BLaER1 (cell line): ENCODE results near the gene MTIF3.

Experiments
- H3K27ac ChIP-seq: shearing (Covaris generic); formaldehyde crosslinking; 2 replicates; pipeline ENCODE4 v1.8.1; 2022
- H3K27me3 ChIP-seq: shearing (Covaris generic); formaldehyde crosslinking; 2 replicates; pipeline ENCODE4 v1.8.1; 2022
- H3K36me3 ChIP-seq: shearing (Covaris generic); formaldehyde crosslinking; 2 replicates; pipeline ENCODE4 v1.8.1; 2022
- H3K4me1 ChIP-seq: shearing (Covaris generic); formaldehyde crosslinking; 2 replicates; pipeline ENCODE4 v1.8.1; 2022
- H3K4me2 ChIP-seq: shearing (Covaris generic); formaldehyde crosslinking; 2 replicates; pipeline ENCODE4 v1.8.1; 2022
- H3K4me3 ChIP-seq: shearing (Covaris generic); formaldehyde crosslinking; 2 replicates; pipeline ENCODE4 v1.8.1; 2022
- H3K9ac ChIP-seq: shearing (Covaris generic); formaldehyde crosslinking; 2 replicates; pipeline ENCODE4 v1.8.1; 2022
- H3K9me3 ChIP-seq: shearing (Covaris generic); formaldehyde crosslinking; 2 replicates; pipeline ENCODE4 v1.8.1; 2022
- H4K20me1 ChIP-seq: shearing (Covaris generic); formaldehyde crosslinking; 2 replicates; pipeline ENCODE4 v1.8.1; 2022
- Cebpa-rat ChIP-seq: shearing (Covaris generic); IDR thresholded peaks from 2 replicates; pipeline ENCODE4 v1.8.1; 2022

The MTIF3 gene, protein sequence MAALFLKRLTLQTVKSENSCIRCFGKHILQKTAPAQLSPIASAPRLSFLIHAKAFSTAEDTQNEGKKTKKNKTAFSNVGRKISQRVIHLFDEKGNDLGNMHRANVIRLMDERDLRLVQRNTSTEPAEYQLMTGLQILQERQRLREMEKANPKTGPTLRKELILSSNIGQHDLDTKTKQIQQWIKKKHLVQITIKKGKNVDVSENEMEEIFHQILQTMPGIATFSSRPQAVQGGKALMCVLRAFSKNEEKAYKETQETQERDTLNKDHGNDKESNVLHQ

DNA sequence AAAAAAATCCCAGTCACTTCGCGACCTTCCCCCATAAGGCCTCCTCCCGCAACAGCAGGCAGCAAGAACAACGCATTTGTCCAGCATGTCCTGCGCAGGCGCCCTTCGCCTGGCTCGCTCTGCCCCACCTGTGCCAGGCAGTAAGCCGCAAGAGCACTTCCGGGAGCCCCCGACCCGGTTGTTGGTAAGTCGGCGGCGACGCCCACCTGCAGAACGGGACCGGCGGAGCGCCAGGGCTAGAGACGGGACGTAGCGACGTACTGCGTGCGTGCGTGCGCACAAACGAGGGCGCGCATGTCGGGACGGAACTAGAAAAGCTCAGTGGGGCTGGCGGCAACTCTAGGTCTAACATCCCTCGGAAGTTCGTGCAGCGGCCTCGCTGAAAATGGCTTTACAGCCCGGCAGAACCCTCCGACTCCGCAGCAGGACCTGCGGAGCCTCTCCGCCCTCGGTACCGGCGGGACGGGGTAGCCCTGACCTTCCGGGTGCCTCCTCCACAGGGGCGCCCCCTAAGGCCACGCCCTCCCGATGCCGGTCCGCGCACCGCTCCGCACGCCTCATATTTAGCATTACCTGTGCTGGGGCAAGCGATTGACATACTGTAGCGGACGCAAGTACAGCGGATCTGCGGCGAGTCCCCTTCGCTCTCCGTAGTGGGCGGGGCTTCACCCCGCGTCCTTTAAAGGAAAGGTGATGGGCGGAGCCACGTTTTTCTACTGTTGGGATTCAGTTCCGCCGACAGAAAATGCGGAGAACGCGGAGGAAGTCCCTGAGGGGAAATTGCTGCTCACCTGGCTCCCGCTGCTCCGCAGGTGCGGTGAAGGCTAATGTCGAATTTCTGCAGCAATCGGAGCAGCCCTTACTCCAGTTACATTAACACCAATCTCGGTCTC lies at the start of gene MTIF3:
TSS of gene MTIF3 (minus strand) at position 629 of the 893 bp plus-strand sequence. CDS start 10,116 bp downstream, outside the sequence.
- no peaks in the 10 kb centered on the region for H3K9me3 ChIP-seq
- H3K27ac ChIP-seq: peak within 1 kb of the TSS; percentile 97
- H3K36me3 ChIP-seq: no peaks in the 10 kb centered on the region
- peak within 1 kb of the TSS; percentile 88 for H3K4me2 ChIP-seq
- H3K27me3 ChIP-seq: no peaks in the 10 kb centered on the region
- peak within 1 kb of the TSS; percentile 82 for H3K4me3 ChIP-seq
- H3K4me1 ChIP-seq: peaks cover 61% of the 10 kb centered on the region
- TF ChIP-seq Cebpa-rat: no peak
- peak within 1 kb of the TSS; percentile 91 for H3K9ac ChIP-seq
- H4K20me1 ChIP-seq: no peaks in the 10 kb centered on the region

DNA sequence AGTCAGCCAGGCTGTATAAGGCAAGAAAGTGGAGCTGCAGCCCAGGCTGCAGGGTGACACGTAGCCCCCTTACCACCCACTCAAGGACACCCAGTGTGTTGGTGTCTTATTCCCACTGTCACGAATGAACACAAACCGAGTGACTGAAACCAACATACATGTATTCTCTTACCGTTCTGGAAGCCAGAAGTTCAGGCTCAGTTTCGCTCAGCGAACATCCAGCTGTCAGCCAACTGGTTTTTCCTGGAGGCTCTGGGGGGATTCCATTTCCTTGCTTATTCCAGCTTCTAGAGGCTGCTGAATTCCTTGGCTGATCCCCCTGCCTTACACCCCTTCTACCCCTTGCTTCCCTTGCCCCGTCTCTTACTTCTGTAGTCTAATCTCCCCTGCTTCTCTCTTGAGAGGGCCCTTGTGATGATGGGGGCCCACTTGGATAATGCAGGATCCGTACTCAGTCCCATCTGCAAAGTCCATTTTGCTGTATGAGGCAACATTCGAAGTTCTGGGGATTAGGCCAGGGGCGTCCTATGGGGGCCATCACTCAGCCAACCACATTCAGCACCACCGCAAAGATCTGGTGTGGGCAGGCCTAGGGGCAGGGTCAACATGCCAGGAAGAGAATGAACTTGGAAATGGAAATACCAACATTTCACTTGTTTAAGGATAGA lies 47.3 kb upstream of the MTIF3 start:
- Histone ChIP-seq H3K9me3 (no peaks in the 10 kb centered on the region), H3K4me1 (peaks cover 9% of the 10 kb centered on the region; the same call in 1 of the 2 replicates), H3K9ac (no peak overlapping the region), H3K27ac (no peak overlapping the region), H3K4me3 (no peak overlapping the region), H3K36me3 (no peaks in the 10 kb centered on the region), H4K20me1 (no peaks in the 10 kb centered on the region), H3K27me3 (no peaks in the 10 kb centered on the region), H3K4me2 (no peak overlapping the region)
- no peak for TF ChIP-seq Cebpa-rat

DNA sequence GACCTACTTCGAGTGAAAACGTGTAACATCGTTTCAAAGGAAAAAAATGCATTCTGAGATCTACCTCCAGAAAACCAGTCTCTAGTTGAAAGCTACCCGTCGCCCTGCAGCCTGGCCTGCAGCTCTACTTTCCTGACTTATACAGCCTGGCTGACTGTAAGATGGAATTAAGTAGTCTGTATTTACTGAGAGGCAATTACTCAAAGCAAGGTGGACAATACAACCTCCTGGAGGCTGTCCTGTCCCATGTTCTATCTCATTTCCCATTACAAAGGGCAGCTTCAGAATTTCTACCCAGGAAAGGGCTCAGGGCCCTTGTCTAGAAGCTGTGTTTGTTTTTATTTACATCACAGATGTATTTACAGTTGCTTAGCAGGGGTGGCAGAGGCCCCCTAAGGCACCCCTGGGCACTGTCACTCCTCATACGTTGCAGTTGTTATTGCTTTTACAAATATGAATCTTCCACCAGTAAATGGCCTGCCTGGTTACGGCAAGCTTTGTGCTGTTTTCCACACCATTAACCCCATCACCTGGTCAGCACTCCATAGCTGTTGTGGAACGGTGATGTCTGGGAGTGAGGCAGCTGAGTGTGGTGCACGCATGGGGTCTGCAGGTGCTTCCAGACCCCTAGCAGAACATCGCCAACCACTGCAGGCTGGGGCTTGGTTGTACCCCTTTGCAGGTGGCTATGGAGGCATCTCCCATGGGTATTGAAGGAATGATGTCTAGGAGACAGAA lies 46.3 kb upstream of the MTIF3 start:
- Histone ChIP-seq H4K20me1 (no peaks in the 10 kb centered on the region), H3K36me3 (no peaks in the 10 kb centered on the region), H3K4me3 (no peak overlapping the region), H3K4me2 (peak overlapping the region; percentile 37), H3K27me3 (no peaks in the 10 kb centered on the region), H3K4me1 (peaks cover 9% of the 10 kb centered on the region; the same call in 1 of the 2 replicates), H3K9ac (no peak overlapping the region), H3K9me3 (no peaks in the 10 kb centered on the region), H3K27ac (no peak overlapping the region)
- no peak for TF ChIP-seq Cebpa-rat

DNA sequence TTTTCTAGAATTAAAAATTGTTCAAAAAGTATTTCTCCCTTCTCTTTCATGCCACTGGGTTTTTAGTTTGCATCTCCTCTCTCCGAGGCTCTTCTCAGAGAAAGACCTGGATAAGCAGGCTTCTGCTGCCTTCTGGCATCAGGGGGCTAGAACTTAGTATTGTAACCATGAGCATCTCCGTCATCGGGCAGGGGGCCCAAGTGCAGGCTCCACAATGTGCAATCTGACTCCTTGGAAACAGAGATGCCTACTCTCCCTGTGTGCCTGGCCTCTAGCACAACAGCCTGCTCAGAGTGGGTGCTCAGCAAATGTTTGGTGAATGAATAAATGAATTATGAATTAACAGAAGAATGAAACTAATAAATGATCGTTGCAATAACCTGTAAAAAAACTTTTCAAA lies 45.6 kb upstream of the MTIF3 start:
- TF ChIP-seq Cebpa-rat: no peak
- H3K27me3 ChIP-seq: no peaks in the 10 kb centered on the region
- no peak overlapping the region for H3K4me2 ChIP-seq
- no peaks in the 10 kb centered on the region for H3K9me3 ChIP-seq
- H3K4me1 ChIP-seq: peaks cover 9% of the 10 kb centered on the region; the same call in 1 of the 2 replicates
- H3K36me3 ChIP-seq: no peaks in the 10 kb centered on the region
- H3K9ac ChIP-seq: no peak overlapping the region
- H4K20me1 ChIP-seq: no peaks in the 10 kb centered on the region
- no peak overlapping the region for H3K27ac ChIP-seq
- H3K4me3 ChIP-seq: no peak overlapping the region

DNA sequence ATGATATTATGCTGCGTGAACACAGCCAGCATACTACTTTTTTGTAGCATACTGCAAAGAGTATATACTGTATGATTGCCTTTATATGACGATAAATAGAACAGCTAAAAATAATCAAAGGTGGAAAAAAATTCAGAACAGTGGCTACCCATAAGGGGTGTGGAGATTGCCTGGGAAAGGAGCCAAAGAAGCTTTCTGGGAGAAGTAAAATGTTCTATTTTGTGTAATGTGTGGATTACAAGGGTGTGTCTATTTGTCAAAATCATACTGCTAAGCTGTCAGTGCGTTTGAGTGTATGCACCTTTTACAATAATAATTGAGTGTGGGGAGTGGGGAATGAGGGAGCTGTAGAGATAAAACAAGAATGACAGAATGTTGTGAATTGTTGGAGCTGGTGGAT lies 45.2 kb upstream of the MTIF3 start:
- Histone ChIP-seq H3K9ac (no peak overlapping the region), H3K4me3 (no peak overlapping the region), H3K27ac (no peak overlapping the region), H3K27me3 (no peaks in the 10 kb centered on the region), H4K20me1 (no peaks in the 10 kb centered on the region), H3K4me1 (peaks cover 9% of the 10 kb centered on the region; the same call in 1 of the 2 replicates), H3K9me3 (no peaks in the 10 kb centered on the region), H3K36me3 (no peaks in the 10 kb centered on the region), H3K4me2 (no peak overlapping the region)
- no peak for TF ChIP-seq Cebpa-rat

- no peaks in the 10 kb centered on the region for H3K9me3 ChIP-seq
- no peak overlapping the region for H3K27ac ChIP-seq
- H3K4me1 ChIP-seq: peaks cover 9% of the 10 kb centered on the region; the same call in 1 of the 2 replicates
- H3K4me3 ChIP-seq: no peak overlapping the region
- no peaks in the 10 kb centered on the region for H3K27me3 ChIP-seq
- no peaks in the 10 kb centered on the region for H3K36me3 ChIP-seq
- TF ChIP-seq Cebpa-rat: no peak
- no peak overlapping the region for H3K4me2 ChIP-seq
- H3K9ac ChIP-seq: no peak overlapping the region
- H4K20me1 ChIP-seq: no peaks in the 10 kb centered on the region
Observed at GRCh38 chr13:27493981-27494380, 43.6 kb upstream of the MTIF3 start.

GRCh38 chr13:27489456-27489855 lies 39.1 kb upstream of the MTIF3 start:
- H3K27ac ChIP-seq: no peak overlapping the region
- H3K4me1 ChIP-seq: no peaks in the 10 kb centered on the region
- no peak overlapping the region for H3K9ac ChIP-seq
- H4K20me1 ChIP-seq: no peaks in the 10 kb centered on the region
- H3K27me3 ChIP-seq: no peaks in the 10 kb centered on the region
- H3K4me3 ChIP-seq: no peak overlapping the region
- H3K9me3 ChIP-seq: no peaks in the 10 kb centered on the region
- no peak for TF ChIP-seq Cebpa-rat
- H3K36me3 ChIP-seq: no peaks in the 10 kb centered on the region
- no peak overlapping the region for H3K4me2 ChIP-seq

DNA sequence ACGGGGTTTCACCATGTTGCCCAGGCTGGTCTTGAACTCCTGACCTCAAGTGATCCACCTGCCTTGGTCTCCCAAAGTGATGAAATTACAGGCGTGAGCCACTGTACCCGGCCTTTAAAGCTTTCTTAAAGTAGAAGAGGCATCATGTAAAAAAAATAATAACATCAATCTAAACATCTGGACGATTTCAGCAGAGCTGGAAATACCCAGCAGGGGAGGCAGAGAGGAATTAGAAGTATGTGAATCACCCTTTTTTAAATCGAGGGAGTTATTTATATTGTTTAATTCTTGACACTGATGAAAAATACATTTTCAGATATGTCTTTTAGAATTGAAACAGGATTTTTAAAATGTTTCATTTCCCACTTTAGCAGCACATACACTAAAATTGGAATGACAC lies 37.4 kb upstream of the MTIF3 start:
- Histone ChIP-seq H3K4me2 (no peak overlapping the region), H3K9me3 (no peaks in the 10 kb centered on the region), H4K20me1 (no peaks in the 10 kb centered on the region), H3K4me1 (no peaks in the 10 kb centered on the region), H3K27ac (no peak overlapping the region), H3K27me3 (no peaks in the 10 kb centered on the region), H3K9ac (no peak overlapping the region), H3K4me3 (no peak overlapping the region), H3K36me3 (no peaks in the 10 kb centered on the region)
- TF ChIP-seq Cebpa-rat: no peak

DNA sequence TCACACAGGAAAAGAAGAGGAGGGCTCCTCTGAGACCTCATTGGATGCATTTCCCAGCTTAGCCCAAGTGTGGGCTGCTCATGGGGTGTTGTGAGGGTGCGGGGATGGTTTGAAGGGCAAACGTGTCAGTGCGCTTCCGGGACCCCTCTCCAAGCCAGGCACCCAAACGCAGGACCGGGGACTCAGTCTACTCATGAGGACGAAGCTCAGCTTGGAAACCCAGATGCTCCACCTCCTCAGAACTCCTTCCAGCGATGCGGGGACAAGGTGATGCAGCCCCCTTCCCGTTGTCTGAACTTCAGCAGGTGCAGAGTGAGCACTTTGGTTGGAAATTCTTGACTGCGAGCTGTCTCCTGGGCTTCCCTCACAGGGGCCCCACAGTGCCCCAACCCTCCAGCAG lies 33.1 kb upstream of the MTIF3 start:
- Histone ChIP-seq H4K20me1 (no peaks in the 10 kb centered on the region), H3K4me3 (no peak overlapping the region), H3K9me3 (peaks cover 7% of the 10 kb centered on the region; the same call in 1 of the 2 replicates), H3K27ac (no peak overlapping the region), H3K4me1 (peaks cover 14% of the 10 kb centered on the region), H3K9ac (no peak overlapping the region), H3K36me3 (no peaks in the 10 kb centered on the region), H3K27me3 (no peaks in the 10 kb centered on the region), H3K4me2 (no peak overlapping the region)
- TF ChIP-seq Cebpa-rat: no peak
